Activated CD8-positive, alpha-beta memory T cell treated with anti-CD3 and anti-CD28 coated beads, Interleukin-2, amount 50 U/mL, for 48 hours (primary cell): ENCODE results near the gene ZNF672.
"Not testable (repeated sequence)": the region's sequence is repeated elsewhere in the genome, so short reads cannot be mapped to it uniquely, and the experiment has no call there.

Source experiments
- DNase-seq: peaks from one replicate; pipeline ENCODE4 v3.0.0-alpha.2; 2020

Gene ZNF672

DNA sequence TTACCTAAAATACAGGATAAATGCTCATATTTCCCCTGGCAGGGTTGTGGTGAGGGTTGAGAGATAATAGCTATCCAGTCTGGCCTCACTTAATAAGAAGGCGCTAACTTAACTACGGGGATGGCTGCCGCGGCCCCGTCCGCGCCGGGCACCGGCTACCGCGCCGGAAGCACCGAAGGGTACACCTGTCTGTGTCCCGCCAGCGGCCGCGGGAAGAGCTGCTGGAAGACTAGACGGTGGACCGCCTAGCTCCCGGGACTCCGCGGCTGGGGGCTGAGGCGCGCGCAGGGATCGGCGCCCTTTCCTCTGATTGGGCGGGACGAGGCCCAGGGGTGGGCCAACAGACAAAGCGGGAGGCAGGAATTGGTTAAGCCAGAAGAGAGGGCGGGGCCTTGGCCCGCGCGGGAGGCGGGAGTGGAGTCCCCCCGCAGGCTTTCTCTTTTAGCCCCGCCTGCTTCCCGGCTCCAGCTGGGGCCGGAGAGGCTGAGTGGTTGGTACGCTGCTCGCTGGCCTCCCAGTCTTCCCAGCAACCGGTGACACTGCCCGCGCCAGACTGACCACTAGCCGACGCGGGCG is at the start of gene ZNF672:
Gene ZNF672 (plus strand): TSS at position 444 of the 576 bp plus-strand sequence. CDS start 9,051 bp downstream, outside the sequence.
- peak; percentile 94 for DNase-seq

DNA sequence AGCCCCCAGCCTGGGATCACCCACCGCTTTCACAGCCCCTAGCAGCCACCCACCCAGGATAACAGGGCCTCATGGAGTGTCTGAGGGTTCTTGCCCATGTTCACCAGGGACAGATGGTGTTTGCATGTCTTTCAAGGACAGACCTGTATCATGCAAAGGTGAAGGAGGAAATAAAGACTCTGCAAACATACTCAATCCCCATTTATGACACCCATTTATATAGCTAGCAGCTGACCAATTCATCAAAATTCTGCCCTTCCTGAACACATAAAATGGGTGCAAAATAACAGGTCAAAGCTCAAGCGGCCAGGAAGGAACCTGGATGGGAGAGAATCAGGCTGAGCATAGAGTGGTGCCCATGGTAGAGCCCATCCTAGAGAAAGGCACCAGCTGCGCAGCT is 49.7 kb upstream of the ZNF672 start:
- no peak for DNase-seq

DNA sequence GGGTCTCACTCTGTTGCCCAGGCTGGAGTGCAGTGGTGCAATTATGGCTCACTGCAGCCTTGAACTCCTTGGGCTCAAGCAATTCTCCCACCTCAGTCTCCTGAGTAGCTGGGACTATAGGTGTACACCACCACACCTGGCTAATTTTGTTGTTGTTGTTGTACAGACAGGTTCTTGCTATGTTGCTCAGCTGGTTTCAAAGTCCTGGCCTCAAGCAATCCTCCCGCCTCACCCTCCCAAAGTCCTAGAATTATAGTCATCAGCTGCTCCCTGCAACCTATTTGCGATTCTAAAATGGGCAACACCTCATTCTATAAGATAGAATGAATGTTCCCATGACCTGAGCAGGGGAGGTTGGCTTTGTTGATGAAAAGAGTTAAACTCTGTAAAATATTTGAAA is 48.7 kb upstream of the ZNF672 start:
- DNase-seq = not testable (repeated sequence)

DNA sequence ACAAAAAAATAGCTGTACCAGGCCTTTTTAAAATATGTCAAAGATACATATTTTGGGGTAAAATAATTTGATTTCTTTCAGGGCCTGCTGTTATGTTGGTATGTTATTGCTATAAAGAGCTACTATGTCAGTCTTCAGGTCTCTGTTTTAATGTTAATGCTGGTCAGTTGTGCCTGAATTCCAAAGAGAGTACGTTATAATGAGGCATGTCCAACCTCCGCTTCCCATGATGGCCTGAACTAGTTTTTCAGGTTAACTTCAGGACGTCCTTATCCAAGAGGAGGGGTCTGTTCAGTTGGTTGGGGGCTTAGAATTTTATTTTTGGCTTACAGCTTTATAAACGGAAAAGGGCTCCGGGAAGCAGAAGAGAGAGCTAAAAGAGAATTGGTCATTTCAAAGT is 47.6 kb upstream of the ZNF672 start:
- DNase-seq = no peak

DNA sequence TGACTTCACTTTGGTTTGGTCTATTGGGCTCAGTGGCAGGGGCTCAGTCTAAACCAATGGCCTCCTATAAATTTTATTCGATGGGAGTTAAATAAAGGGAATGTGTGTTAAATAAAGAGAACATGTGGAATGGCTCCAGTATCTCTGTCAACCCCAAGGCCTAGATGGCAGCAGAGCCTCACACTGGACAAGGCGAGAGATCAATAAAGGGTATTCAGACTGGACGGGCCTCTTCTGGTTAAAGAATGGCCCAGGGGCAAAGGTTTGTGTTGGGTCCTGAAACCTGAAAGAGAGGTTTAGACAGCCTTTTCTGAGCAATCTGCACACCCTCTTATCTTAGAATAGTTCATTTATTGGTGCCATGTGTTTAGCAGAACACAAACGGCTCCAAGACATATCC is 47.0 kb upstream of the ZNF672 start:
- no peak for DNase-seq

DNA sequence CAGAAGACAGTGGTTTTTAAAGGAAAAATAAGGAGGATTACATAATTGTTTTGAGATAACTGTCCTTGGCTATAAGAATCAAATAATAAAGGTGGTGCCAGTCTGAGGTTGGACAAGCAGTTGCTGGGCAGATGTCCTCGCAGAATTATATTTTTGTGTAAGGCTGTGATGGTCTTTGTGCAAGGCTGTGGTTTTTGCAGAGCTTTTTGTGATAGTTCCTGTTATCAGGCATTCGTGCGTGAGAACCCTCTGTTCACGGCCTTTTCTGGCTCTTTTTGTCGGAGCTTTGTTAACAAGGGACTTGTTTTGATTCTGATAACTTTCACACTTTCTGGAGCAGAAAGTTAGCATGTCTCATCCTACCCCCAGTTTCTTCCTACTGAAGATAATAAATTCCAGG is 45.7 kb upstream of the ZNF672 start:
- DNase-seq = no peak

DNA sequence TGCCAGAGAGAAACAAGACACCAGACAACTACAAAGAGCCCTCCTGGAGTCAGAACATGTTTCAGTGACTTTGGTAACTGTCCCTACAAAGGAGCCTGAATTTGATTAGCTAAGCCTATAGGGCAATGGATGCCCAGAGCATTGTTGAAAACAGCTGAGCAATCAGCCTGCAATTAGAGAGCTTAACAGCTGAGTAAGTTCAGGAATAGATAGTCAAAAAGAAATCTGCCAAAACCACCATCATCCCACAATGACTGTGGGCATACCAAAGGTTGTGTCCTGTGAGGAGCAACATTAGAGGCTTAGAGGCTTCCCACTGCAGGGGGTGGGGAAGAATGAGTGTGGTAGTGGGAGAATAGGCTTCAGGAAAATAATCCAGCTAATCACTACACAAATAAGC is 44.4 kb upstream of the ZNF672 start:
- no peak for DNase-seq

DNA sequence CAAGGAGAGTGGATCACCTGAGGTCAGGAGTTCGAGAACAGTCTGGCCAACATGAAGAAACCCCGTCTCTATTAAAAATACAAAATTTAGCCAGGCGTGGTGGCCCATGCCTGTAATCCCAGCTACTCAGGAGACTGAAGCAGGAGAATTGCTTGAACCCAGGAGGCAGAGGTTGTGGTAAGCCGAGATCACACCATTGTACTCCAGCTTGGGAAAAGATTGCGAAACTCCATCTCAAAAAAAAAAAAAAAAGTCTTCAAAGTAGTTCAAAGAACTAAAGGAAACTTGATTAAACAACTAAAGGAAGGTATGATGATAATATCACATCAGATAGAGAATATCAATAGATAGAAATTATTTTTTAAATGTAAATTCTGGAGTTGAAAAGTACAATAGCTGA is 43.4 kb upstream of the ZNF672 start:
- DNase-seq = not testable (repeated sequence)

DNA sequence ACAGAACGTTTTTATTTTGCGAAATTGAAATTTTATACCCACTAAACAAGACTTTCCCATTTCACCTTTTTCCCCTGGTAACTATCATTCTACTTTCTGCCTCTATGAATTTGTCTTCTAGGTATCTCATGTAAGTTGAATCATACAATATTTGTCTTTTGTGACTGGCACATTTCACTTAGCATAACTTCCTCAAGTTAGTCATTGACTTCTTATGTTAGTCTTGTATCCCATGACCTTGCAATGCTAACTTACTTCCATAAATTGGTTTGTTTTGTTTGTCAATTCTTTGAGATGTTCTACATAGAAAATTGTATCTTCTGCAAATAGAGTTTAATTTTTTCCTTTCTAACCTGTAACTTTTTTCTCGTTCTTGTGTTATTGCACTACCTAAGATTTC is 39.2 kb upstream of the ZNF672 start:
- DNase-seq = no peak

DNA sequence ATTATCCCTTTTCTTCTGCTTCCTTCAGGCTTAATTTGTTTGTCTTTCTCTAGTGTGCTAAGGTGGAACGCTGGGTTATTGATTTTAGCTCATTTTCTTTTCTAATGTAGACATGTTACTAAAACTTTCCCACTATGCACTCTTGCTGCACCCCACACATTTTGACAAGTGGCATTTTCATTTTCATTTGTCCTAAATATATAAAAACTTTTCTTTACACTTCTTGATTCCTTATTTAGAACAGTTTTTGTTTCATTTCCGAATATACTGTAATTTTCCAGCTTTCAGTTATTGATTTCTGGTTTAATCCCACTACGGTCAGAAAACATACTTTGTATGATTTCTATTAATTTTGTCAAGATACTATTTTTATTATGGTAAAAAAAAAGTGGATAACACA is 37.6 kb upstream of the ZNF672 start:
- DNase-seq = no peak

DNA sequence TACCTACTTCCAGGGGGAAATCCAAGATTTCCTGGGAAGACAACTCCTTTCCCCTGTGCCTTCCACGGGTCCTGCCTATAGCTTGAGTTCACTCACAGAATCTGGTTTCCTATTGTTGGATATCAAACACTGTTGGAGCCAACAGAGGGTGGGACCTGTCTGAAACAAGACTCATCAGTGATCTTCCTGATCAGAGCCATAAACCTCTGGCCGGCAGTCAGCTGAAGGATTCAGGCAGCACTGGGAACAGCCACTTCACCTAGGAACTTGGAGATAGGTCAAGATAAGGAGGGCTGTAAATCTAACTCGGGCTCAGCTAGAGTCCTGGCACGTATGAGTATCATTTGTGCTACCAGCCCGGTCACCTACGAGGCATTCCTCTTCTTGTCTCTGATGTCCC is 35.6 kb upstream of the ZNF672 start:
- DNase-seq = peak; percentile 30

DNA sequence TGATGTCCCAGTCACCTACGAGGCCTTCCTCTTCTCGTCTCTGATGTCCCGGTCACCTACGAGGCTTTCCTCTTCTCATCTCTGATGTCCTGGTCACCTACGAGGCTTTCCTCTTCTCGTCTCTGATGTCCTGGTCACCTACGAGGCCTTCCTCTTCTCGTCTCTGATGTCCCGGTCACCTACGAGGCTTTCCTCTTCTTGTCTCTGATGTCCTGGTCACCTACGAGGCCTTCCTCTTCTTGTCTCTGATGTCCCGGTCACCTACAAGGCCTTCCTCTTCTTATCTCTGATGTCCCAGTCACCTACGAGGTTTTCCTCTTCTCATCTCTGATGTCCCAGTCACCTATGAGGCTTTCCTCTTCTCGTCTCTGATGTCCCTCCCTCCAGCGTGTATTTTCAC is 34.5 kb upstream of the ZNF672 start:
- DNase-seq = peak; percentile 23

DNA sequence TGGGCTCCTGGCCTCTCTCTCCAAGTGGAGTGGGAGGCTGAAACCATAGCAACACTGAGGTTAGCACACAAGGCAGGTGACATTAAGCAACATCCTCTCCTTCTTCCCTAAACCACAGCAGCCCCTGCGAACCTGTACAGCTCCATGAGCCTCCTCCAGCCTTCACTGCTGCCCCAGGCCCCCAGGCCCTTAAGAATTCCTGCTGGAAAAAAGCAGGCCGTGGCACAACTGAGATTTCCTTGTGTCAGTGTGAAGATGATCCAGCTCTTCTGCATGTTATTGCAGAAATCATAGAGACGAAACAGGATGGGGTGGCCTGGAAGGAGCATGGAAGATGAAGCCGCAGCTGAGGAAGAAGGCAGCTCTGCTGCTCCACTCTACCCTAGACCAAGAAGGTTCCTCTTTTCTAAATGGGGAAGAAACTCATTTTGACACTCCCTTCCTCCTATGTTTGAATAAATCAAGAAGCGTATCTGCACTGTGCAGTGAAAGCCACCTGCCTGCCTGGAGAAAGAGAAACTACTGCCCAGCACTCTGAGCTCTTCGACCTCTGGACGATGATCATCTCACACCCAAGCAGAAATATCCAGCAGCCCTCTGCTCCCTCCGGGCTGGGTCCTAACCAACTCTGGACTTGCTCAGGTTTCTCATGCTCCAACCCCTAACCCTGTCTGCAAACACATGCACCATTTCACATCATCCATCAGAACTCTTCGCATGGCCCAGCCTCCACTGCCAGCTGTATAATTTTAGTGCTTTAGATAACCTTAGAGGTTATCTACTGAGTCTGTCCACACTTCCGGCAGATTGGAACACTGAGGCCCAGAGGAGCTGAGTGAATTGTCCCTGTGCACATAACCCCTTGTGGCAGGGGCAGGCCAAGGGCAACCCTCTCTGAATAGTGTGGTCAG is 33.0 kb upstream of the ZNF672 start:
- DNase-seq = peak; percentile 47

DNA sequence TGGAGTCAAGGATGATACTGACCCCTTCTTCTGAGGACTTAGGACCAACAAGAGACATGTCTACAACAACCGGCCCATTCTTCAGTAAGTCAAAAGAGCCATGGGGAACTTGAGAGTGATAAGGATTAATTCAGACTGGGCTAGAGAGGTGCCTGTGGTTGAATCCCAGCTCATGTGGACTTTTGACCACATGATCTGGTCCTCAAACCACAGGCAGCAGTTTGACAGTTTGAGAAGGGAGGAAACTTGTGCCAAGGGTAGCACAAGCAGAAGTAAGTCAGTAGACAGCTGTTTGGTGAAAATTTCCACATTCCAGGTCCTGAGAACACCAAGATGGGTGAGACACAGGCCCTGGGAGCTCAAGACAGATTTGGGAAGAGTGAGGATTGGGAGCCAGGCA is 32.1 kb upstream of the ZNF672 start:
- DNase-seq = peak; percentile 43

DNA sequence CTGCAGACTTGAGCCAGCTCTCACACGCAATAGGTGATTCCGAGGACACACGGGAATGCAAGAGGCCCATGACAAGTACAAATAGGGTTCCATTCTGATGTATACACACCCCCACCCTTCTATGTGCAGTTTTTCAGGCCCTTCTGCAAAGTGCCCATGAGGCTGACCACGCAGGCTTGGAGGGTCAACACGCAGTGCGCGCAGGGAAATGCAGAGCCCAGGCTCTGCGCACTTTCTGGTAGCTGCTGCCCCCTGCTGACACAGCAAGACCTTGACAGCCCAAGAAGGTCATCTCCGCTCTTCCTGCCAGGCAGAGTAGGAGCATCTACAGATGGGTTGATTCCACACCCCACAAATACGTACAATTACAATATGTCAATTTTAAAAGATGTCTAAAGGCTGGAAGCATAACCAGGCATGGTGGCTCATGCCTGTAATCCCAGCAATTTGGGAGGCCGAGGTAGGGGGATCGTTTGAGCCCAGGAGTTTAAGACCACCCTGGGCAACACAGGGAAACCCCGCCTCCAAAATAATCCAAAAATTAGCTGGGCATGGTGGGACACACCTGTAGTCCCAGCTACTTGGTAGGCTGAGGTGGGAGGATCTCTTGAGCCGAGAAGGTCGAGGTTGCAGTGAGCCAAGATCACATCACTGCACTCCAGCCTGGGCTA is 30.8 kb upstream of the ZNF672 start:
- DNase-seq = peak; percentile 80

DNA sequence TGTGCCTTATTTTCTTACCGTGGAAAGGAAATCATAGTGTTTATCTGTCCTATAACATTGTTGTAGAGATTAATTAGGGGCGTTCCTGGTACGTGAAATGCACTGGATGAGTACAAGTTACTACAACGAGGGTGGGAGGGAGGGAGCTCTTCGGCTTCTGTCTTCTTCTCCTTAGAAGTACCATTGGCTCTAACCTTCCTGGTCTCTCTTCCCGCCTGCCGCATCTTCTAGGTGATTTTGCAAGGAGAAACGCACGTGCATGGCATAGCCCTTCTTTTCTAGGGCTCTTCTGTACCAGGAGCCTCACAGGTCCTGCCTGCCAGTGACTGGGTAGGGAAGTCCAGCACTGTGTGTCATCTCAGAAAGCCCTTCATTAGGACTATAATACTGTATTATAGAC is 29.1 kb upstream of the ZNF672 start:
- DNase-seq = no peak

DNA sequence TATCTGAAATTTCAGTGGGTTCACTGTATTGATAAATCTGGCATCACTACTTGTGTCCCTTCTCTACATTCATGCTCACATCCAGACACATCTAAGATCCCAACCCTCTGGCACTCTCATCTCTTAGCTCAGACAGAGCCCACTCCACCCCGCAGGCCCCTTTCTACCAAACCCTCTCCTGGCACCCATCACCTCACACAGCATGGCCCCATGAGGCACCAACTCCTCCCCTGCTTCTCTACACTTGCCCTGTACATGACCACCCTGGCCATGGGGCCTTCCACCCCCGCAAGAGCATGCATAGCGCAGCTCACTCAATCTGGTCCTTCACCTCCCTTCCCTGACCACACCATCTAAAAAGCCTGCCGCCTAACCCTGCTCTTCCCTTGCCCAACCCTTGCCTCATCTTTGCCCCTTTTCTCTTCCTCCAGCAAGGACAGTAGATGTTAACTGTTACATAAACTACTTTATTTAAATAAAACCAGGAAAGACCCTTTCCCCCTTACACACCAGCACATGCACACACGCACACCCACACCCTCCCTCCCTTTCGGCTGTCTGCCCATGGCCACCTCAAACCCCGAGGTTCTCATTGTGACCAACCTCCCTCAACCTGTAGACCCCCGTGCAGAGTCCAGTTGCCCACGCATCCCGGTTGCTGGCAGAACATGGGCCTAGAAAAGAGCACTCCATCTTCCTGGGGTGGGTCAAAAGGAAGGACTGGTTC is 27.9 kb upstream of the ZNF672 start:
- DNase-seq = no peak

DNA sequence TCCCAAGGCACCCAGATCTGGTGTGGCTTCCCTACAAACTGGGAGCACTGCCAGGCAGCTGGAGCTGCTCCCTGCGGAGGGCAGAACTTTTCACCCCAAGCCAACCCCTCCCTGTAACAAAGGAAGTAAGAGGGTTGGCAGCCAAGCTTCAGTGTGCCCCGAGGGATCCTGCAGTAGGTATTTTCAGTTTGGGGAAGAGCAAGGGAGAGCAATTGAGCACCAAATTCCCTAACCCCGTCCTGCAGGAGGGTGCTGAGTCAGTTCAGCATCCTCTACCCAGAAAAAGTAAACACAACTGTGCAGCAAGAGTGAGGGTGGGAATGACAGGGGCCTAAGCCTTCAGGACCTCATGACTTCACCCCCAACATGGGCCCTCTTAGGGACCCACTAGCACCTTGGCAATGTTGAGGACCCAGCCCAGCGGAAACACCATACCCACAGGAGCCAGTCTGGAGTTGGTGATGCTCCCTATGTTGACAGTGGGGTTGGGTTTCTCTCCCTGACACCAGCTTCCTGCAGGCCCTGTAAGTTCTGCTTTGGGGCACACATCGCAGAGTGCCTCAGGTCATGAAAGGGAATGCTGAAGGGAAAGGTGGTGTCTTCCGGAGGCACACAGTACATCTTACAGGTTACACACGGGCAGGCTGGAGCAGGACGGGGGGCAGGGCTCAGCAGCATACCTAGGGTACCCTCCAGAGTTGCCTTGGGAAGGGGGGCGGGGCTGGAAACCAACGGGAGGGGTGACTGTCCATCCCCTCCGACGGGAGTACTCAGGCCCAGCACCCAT is 27.1 kb upstream of the ZNF672 start:
- no peak for DNase-seq

DNA sequence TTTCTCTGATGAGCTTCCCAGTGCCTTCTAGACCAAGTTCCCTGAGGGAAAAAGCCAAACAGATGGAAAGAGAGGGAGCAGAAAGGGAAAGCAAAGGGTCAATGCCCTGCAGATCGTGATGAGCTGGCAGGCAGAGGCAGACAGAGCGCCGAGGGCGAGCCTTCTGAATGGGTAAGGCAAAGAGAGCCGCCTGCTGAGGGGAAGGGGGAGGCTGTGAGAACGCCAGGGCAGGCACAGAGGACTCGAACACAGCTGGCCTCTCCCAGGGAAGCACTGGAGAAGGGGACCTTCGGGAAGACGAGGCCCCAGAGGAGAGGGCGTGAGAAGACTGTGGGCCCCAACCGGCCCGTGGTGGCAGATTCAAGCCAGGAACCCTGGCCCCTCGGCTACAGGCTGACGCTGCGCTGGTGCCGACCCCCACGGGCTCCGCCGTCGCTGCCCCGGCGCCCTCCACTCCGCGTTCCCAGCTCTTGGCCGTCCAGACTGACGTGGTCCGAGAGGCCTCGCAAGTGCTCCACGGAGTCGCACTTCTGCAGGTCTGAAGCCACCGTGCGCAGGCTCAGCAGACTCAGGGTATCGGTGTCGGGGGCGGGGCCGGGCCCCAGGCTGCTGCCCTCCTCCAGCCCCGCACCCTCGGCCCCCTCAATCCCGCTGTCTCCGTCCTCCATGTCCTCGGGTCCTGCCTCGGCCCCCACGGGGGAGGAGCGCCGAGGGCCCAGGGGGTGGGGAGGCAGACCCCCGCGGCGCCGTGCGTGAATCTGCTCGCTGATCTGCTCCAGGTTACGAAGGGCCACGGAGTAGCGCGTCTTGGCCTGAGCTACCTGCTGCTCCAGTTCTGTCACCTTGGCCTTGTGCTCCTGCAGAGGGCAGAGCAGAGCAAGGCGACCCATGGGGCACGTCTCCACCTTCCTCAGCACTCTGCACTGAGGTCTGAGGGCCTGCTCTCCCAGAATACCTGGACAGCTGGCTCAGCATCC is 26.2 kb upstream of the ZNF672 start:
- no peak for DNase-seq

DNA sequence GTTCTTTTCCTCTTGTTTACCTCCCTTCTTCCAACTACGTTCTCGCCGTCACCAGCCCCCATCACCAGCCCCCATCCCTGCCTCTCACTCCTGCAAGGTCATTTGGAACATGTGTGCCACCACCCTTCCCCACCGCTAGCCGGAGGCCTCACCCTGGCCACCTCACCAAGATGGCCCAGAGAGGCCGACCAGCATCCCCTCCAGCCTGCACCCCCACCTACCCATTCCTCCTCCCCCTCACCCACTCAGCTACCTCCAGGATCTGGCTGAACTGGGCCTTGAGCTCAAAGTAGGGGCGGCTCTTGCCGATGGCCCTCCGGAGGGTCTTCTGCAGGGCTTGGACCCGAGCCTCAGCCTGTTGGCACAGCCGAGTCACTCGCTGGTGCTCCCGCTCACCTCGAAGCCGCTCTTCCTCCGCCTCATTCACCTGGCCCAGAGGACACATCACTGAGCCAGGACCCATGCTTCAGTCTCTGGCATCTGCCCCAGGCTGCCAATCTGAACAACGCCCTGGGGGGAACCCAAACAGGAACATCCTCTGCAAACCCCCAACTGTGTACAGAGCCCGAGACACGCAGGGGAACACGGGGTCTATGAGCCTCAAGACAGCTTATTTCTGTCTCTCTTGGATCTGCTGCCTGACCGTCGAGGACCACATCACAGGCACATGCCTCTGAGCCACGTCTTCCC is 25.1 kb upstream of the ZNF672 start:
- no peak for DNase-seq

DNA sequence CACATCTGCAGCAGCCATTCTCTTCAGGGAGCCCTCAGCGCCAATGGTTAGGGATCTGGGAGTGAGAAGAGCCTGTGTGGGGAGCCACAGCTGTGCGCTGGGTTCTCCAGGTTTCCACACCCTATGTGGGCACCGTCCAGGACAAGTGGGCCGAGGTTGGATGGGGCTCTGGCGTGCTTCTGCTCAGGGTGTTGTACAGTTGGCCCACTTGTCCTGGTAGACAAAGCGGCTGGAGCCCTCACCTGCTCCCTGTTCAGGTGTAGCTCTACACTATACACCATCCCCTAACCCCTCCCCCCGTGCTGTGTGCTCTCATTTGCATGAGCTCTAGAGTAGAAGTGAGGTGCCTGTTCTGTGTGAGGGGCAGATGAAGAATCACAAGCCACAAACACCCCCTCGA is 24.5 kb upstream of the ZNF672 start:
- no peak for DNase-seq
